ENCODE measurements around the gene ROR2.
"Not testable (repeated sequence)": the region's sequence is repeated elsewhere in the genome, so short reads cannot be mapped to it uniquely, and the experiment has no call there.

The ROR2 gene

DNA sequence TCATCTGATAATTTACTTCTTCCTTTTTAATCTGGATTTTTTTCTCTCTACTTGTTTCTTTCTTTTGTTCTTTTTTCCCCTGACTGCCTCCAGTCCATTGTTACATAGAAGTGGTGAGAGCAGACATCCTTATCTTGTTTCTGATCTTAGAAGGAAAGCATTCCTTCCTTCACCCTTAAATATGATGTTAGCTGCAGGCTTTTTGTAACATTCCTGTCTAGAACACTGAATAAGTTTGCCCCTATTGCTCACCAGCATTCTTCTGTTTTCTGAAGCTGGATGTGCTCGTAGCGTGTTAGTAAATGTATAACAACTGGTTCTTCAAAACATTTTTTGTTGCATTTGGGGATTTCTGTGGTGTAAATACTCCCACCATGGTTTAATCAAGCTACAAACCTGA is 389.7 kb downstream of the ROR2 start:
- TF ChIP-seq TAF1 (IDR thresholded peaks at IDR 0.05; ENCODE audit: borderline replicate concordance, low read depth, low read length) = no peak
- TF ChIP-seq POLR2AphosphoS5 (IDR thresholded peaks at IDR 0.05; ENCODE audit: low read depth, low read length) = no peak
- TF ChIP-seq POLR2A (IDR thresholded peaks at IDR 0.05; ENCODE audit: low read depth, low read length) = no peak
- no peak for DNase-seq (ENCODE audit: insufficient read length)
- no peak for FAIRE-seq

DNA sequence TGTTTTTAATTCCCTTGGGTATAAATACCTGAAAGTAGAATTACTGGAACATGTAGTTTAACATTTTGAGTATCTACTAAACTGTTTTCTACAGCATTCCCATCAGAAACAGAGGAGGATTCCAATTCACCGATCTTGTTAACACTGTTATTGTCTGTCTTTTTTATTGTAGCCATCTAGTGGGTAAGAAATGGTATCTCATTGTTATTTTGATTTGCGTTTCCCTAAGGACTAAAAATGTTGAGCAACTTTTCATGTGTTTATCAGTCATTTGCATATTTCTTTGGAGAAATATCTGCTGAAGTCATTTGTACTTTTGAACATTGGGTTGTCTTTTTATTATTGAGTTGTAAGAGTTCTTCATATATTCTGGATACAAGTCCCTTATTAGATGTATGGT is 391.1 kb downstream of the ROR2 start:
- DNase-seq (ENCODE audit: insufficient read length) (no peak), FAIRE-seq (no peak)
- TF ChIP-seq TAF1 (IDR thresholded peaks at IDR 0.05; ENCODE audit: borderline replicate concordance, low read depth, low read length) (no peak), POLR2AphosphoS5 (IDR thresholded peaks at IDR 0.05; ENCODE audit: low read depth, low read length) (no peak), POLR2A (IDR thresholded peaks at IDR 0.05; ENCODE audit: low read depth, low read length) (no peak)

DNA sequence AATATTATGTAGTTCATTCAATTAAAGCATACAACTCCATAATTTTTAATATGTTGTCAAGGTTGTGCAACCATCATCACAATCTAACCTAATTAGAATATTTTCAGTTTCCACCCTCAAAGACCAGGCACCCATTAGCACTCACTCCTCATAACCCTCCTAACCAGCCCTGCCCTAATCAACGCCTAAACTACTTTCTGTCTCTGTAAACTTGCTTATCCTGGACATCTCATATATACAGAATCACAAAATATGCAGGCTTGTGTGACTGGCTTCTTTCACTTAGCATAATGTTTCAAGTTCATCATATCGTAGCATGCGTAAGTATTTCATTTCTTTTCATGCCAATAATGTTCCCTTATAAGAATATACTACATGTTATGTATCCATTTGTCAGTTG is 391.6 kb downstream of the ROR2 start:
- no peak for TF ChIP-seq TAF1 (IDR thresholded peaks at IDR 0.05; ENCODE audit: borderline replicate concordance, low read depth, low read length)
- no peak for TF ChIP-seq POLR2AphosphoS5 (IDR thresholded peaks at IDR 0.05; ENCODE audit: low read depth, low read length)
- no peak for TF ChIP-seq POLR2A (IDR thresholded peaks at IDR 0.05; ENCODE audit: low read depth, low read length)
- DNase-seq (ENCODE audit: insufficient read length) (no peak), FAIRE-seq (no peak)

DNA sequence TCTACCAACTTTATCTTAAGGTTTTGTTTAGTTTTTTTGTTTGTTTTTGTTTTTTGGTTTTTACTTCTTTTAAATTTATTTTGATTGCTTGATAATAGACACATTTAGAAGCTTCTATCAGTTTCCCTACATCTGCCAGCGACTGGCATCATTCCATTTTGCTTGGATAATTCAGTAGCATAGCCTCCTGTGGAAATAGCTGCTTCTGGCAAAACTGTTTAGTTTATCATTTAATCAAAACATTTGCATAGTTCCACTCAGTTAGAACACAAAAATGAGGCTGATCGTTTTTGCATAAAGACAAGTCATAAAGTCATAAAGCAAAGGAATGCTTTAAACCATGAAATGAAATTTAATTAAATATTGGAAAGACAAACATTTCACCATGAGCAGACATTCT is 392.7 kb downstream of the ROR2 start:
- TF ChIP-seq POLR2A (IDR thresholded peaks at IDR 0.05; ENCODE audit: low read depth, low read length) (no peak), POLR2AphosphoS5 (IDR thresholded peaks at IDR 0.05; ENCODE audit: low read depth, low read length) (no peak), TAF1 (IDR thresholded peaks at IDR 0.05; ENCODE audit: borderline replicate concordance, low read depth, low read length) (no peak)
- DNase-seq (ENCODE audit: insufficient read length) (no peak), FAIRE-seq (no peak)

DNA sequence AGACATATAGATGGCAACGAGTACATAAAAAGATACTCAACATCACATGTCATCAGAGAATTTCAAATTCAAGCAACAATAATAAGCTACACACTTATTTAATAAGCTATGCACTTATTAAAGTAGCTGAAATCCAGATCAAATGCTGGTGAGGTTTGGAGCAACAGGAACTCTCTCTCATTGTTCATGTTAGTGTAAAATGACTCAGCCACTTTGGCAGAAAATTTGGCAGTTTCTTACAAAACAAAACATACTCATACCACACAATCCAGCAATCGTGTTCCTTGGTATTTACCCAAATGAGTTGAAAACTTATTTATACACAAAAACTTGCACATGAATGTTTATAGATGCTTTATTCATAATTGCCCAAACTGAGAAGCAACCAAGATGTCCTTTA is 394.9 kb downstream of the ROR2 start:
- FAIRE-seq (no peak), DNase-seq (ENCODE audit: insufficient read length) (no peak)
- no peak for TF ChIP-seq POLR2A (IDR thresholded peaks at IDR 0.05; ENCODE audit: low read depth, low read length)
- TF ChIP-seq POLR2AphosphoS5 (IDR thresholded peaks at IDR 0.05; ENCODE audit: low read depth, low read length) = no peak
- no peak for TF ChIP-seq TAF1 (IDR thresholded peaks at IDR 0.05; ENCODE audit: borderline replicate concordance, low read depth, low read length)

DNA sequence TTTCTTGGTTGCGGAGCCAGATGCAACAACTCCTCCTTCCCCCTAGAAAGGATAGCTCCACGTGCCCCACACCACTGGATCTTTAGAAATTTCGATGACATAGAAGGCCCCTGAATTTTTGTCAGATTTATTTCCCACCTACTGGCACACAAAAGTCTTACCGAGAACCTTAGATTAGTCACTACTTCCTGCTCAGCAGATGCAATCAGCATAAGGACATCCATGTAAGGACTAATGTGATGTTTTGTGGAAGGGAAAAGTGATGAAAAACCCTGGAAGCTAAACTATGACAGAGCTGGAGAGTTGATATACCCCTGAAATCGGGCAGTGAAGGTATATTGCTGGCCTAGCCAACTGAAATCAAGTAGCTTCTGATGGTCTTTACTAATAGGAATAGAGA is 400.9 kb downstream of the ROR2 start:
- TF ChIP-seq POLR2A (IDR thresholded peaks at IDR 0.05; ENCODE audit: low read depth, low read length) = no peak
- TF ChIP-seq TAF1 (IDR thresholded peaks at IDR 0.05; ENCODE audit: borderline replicate concordance, low read depth, low read length) = no peak
- TF ChIP-seq POLR2AphosphoS5 (IDR thresholded peaks at IDR 0.05; ENCODE audit: low read depth, low read length) = no peak
- DNase-seq (ENCODE audit: insufficient read length) (no peak), FAIRE-seq (no peak)

DNA sequence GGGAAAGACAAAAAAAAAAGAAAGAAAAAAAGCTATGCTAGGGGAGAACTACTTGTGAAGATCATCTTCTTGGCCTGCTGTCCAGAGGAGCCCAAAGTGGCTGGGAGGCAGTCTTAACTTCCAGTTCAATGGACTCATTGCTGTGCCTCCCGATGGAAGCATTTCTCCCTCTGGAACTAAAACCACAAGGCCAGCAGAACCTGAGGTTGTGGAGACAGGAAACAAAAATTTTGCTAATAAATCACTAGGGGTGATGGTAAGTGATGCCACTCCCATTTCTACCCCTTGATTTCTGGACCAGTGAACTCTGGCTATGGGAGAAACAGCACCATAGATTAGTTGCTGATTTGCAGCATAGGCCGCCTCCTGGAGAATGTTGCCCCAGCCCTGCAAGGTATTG is 402.9 kb downstream of the ROR2 start:
- FAIRE-seq = no peak
- no peak for TF ChIP-seq POLR2A (IDR thresholded peaks at IDR 0.05; ENCODE audit: low read depth, low read length)
- no peak for TF ChIP-seq TAF1 (IDR thresholded peaks at IDR 0.05; ENCODE audit: borderline replicate concordance, low read depth, low read length)
- no peak for TF ChIP-seq POLR2AphosphoS5 (IDR thresholded peaks at IDR 0.05; ENCODE audit: low read depth, low read length)
- DNase-seq (ENCODE audit: insufficient read length) = no peak

DNA sequence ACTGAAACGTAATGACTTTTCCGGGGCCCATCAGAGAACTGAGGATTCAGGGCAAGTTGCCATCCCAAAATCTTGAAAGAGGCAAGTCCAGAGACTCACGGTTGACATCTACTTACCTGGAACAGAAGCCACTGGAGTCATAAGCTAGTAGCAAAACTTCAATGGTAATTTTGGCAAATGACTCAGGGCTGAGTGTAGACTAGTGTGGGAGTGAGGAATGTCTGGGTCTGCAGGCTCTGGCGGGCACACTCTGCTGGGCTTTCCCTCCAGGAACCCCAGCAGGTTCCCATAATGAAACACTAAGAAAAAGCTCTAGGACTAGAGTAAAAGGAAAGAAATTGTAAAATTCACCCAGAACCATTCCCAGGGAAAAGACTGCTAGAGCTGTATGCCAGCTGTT is 403.5 kb downstream of the ROR2 start:
- no peak for TF ChIP-seq POLR2AphosphoS5 (IDR thresholded peaks at IDR 0.05; ENCODE audit: low read depth, low read length)
- no peak for TF ChIP-seq TAF1 (IDR thresholded peaks at IDR 0.05; ENCODE audit: borderline replicate concordance, low read depth, low read length)
- no peak for TF ChIP-seq POLR2A (IDR thresholded peaks at IDR 0.05; ENCODE audit: low read depth, low read length)
- DNase-seq (ENCODE audit: insufficient read length) = no peak
- FAIRE-seq = no peak

DNA sequence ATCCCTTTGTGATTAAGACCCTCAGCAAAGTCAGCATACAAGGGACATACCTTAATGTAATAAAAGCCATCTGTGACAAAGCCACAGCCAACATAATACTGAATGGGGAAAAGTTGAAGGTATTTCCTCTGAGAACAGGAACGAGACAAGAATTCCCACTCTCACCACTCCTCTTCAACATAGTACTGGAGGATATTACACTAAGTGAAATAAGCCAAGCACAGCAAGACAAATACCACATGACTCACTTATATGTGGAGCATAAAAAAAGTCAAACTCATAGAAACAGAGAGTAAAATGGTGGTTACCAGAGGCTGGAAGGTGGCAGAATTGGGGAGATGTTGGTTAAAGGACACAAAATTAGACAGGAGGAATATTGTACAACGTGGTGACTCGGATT is 408.3 kb downstream of the ROR2 start:
- DNase-seq (ENCODE audit: insufficient read length) (no peak), FAIRE-seq (no peak)
- TF ChIP-seq POLR2AphosphoS5 (IDR thresholded peaks at IDR 0.05; ENCODE audit: low read depth, low read length) (no peak), POLR2A (IDR thresholded peaks at IDR 0.05; ENCODE audit: low read depth, low read length) (no peak), TAF1 (IDR thresholded peaks at IDR 0.05; ENCODE audit: borderline replicate concordance, low read depth, low read length) (no peak)

DNA sequence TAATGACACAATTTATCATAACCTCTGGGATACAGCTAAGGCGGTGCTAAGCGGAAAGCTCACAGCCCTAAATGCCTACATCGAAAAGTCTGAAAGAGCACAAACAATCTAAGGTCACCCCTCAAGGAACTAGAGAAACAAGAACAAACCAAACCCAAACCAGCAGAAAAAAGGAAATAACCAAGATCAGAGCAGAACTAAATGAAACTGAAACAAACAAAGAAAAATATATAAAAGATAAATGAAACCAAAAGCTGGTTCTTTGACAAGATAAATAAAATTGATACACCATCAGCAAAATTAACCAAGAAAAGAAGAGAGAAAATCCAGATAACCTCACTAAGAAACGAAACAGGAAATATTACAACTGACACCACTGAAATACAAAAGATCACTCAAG is 409.5 kb downstream of the ROR2 start:
- DNase-seq (ENCODE audit: insufficient read length); FAIRE-seq: not testable (repeated sequence)

DNA sequence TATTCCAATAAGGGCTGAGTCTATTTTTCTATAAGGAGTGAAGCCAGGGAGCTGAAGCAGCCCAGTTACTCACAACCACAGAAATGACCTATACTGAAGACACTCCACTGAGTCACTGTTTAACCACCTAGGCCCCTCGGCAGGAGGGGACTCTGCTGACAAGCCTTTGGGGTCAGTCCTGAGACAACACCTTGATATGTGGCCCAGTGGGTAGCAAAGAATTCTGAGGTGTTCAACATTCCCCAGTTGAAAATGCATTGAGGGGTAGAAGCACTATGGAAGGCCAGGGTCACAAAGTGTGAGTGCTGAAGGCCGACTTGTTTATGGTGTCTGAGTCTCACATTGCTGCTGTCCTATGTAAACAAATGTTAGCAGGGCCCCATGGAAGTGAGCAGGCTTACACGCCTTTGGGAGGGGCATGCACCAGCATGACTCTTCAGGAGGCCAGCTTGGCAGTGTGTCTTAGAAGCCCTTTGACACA is 413.8 kb downstream of the ROR2 start:
- DNase-seq (ENCODE audit: insufficient read length) = no peak

DNA sequence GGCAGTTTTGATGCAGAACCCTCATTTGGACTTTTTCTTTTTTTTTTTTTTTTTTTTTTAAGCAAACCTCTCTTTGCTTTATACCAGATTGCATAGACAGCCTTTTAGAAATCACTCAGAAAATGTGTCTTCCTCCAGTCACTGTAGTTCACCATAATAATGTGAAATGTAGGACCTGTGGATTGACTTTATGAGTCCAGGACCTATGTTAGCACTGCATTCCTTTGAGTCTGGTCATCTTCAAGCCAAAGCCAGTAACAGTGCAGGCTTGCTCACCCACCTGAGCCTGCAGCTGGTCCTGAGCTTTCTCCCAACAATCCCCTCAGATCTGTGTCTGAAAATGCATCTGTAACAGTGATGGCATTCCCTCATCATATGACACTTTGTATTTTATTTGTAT is 415.7 kb downstream of the ROR2 start:
- no peak for DNase-seq (ENCODE audit: insufficient read length)
- TF ChIP-seq POLR2A (IDR thresholded peaks at IDR 0.05; ENCODE audit: low read depth, low read length) = no peak
- no peak for TF ChIP-seq TAF1 (IDR thresholded peaks at IDR 0.05; ENCODE audit: borderline replicate concordance, low read depth, low read length)
- no peak for TF ChIP-seq POLR2AphosphoS5 (IDR thresholded peaks at IDR 0.05; ENCODE audit: low read depth, low read length)
- FAIRE-seq = no peak

More for the DNA sequence above, 413.8 kb downstream of the ROR2 start:
- TF ChIP-seq POLR2AphosphoS5 (IDR thresholded peaks at IDR 0.05; ENCODE audit: low read depth, low read length) (no peak), TAF1 (IDR thresholded peaks at IDR 0.05; ENCODE audit: borderline replicate concordance, low read depth, low read length) (no peak), POLR2A (IDR thresholded peaks at IDR 0.05; ENCODE audit: low read depth, low read length) (no peak)
- FAIRE-seq = no peak

DNA sequence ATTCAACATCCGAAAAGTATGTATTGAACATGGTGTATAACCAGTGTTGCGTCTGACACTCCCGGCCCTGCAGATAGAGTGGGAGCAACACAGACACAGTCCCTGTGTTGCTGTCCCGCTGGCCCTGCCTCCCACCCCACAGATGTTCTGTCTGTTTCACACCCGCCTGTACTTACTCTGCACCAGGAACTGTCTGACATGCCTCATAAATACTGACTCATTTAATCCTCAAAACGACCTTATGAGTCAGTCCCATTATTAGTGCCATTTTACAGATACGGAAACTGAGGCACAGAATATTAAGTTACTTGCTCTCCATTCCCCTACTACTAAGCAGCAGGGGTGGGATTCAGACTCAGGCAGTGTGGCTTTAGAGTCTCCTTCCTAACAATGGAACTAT is 416.6 kb downstream of the ROR2 start:
- DNase-seq (ENCODE audit: insufficient read length) (no peak), FAIRE-seq (no peak)
- no peak for TF ChIP-seq POLR2AphosphoS5 (IDR thresholded peaks at IDR 0.05; ENCODE audit: low read depth, low read length)
- TF ChIP-seq POLR2A (IDR thresholded peaks at IDR 0.05; ENCODE audit: low read depth, low read length) = no peak
- TF ChIP-seq TAF1 (IDR thresholded peaks at IDR 0.05; ENCODE audit: borderline replicate concordance, low read depth, low read length) = no peak

Measured in GM12892 (cell line).